Activated CD8-positive, alpha-beta memory T cell treated with anti-CD3 and anti-CD28 coated beads for 48 hours (primary cell): Measurements from ENCODE around the gene SURF4.
"Not testable (repeated sequence)": the region's sequence is repeated elsewhere in the genome, so short reads cannot be mapped to it uniquely, and the experiment has no call there.

Experiments used
- DNase-seq, 3 experiments: peaks; one replicate each; pipeline ENCODE4 v3.0.0-alpha.2; 2020; ENCODE audit warnings: low read depth in 2 of 3, low spot score in 2 of 3

Gene SURF4

GRCh38 chr9:133335924-133336811 lies 39.7 kb downstream of the SURF4 start, which contains the start of gene SURF6:
Gene SURF6 (minus strand): TSS chr9:133336188. CDS start chr9:133336132, 56 bp downstream.
- peak; percentile 88 to 92 (median 91) for DNase-seq

- DNase-seq = not testable (repeated sequence)
Measured at GRCh38 chr9:133334888-133335287, 41.0 kb downstream of the SURF4 start.

DNA sequence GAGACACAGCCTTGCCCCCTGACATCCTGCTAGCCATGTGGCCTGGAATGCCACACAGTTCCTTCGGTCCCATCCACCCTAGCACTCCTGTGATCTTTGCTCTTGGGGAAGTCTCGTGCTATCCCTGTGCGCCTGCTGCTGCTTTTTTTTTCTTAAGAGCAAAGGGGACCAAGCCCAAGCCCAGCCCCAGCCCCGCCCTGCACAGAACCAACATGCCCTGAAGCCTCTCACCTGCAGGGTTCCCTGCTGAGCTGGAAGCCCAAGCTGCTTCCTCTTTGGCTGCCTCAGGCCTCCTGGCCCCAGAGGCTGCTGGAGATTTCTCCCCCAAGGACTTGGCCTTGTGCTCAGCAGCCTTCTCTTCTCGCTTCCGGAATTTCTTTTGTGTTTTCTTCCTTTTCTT lies 41.7 kb downstream of the SURF4 start:
- DNase-seq = no peak

DNA sequence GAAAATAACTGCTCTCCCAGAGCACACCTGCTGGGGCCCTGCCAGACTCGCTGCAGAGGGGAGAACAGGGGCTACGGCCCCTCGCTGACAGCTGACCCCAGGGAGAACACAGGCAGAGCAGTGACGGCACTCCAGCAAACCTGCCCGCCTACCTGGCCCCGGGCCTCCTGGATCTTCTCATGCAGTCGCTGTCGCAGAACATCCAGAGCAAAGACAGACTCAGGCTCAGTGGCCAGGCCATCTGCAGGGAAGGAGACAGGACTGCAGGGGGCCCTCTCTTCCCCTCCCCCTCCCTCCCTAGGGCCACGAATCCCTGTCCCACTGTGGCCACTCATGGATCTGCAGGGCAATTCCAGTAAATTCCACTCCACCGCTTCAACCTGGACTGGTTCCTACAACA lies 42.3 kb downstream of the SURF4 start:
- DNase-seq = no peak

GRCh38 chr9:133333011-133333410 lies 42.8 kb downstream of the SURF4 start:
- DNase-seq = no peak

DNA sequence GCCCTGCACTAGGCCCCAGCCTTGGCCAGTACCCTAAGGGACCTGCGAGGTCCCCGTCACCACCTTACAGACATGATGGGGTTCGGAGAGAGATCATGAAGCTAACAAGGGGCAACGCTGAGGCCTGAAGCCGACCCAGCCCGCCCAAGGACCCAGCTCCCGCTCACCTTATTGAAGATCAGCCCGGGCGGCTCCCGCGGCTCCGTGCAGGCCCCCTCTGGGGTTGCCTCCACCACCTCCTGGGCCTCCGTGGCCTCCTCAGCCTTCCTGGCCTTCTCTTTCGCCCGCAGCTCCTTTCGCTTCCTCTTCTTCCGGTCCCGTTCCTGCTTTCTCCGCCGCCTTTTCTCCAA lies 43.5 kb downstream of the SURF4 start:
- no peak for DNase-seq

- no peak for DNase-seq
Measured at GRCh38 chr9:133331641-133332380, 44.0 kb downstream of the SURF4 start.

DNA sequence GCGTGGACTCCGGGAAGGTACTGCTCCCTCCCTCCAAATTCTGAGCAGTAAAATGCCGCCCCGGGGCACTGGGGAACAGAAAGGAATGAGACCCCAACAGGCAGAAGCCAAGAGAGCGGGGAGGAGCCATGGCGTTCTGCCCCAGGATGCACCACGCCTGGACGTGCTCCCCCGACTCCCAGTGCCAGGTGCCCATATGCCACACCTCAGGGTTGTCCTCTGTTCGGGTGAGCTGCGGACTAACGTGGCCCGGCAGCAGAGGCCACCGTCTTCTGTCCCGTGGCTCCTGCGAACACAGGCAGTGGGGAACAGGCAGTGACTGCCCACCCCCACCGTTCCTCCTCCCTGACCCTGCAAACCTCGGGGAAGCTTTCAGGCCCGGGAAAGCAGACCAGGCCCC lies 44.6 kb downstream of the SURF4 start:
- no peak for DNase-seq

DNA sequence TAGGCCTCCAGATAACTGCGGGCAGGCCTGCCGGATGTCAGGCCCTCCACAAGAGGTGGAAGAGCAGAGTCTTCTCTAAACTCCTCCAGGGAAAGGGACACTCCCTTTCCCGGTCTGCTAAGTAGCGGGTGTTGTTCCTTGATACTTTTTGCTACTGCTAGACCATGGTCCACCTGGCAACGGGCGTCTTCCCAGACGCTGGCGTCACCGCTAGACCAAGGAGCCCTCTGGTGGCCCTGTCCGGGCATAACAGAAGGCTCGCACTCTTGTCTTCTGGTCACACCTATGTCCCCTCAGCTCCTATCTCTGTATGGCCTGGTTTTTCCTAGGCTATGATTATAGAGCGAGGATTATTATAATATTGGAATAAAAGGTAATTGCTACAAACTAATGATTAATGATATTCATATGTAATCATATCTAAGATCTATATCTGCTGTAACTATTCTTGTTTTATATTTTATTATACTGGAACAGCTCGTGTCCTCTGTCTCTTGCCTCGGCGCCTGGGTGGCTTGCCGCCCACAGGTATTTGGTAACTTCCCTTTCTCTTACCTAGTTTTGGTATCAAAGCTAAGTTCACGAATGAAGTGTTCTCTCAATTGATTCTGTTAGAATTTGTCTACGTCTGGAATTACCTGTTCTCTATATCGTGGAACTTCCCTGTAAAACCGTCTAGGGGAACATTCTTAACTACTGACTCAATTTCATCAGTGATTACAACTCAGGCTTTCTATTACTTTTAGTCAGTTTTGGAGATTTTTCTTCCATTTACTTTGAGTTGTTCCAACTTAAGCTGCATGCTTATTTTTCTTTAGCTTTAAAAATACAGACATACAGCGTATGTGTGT lies 46.3 kb downstream of the SURF4 start:
- DNase-seq = not testable (repeated sequence)

GRCh38 chr9:133327834-133328484 lies 47.9 kb downstream of the SURF4 start:
- DNase-seq = no peak

DNA sequence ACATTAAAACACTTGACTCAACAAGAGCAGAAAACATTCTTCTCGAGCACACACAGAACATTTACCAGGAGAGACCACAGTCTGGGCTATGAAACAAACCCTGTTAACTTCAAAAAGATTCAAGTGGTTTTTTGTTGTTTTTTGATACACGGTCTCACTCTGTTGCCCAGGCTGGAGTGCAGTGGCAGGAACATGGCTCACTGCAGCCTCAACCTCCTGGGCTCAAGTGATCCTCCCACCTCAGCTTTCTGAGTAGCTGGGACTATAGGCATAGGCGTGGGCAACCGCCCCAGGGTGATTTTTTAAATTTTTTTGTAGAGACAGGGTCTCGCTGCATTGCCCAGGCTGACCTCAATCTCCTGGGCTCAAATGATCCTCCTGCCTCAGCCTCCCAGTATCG lies 48.8 kb downstream of the SURF4 start:
- DNase-seq = not testable (repeated sequence)

DNA sequence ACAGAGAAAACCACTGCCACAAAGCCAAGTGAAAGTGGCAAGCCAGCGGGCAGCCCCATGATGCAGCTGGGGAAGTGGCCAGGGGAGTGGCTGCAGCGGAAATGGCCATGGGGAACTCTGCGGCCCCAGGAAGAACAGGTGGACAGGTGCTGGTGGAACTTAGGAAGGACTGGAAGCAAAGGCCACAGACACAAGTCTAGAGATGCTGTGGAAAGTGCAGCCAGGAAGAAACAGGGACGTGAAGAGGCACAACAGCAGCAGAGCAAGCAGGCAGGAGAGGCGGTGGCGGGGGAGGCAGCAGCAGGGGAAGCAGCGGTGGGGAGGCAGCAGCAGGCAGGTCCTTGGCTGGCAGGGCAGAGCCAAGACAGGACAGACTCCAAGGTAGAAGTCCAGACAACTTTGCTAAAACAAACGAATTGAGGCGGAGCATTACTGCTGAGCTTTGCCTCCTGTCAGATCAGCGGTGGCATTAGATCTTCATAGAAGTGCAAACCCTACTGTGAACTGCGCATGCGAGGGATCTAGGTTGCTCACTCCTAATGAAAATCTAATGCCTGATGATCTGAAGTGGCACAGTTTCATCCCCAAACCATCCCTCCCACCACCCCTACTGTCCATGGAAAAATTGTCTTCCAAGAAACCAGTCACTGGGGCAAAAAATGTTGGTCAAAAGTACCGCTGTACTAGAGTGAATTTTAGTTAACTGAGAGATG lies 51.7 kb downstream of the SURF4 start:
- no peak for DNase-seq

- no peak for DNase-seq
Measured at GRCh38 chr9:133323211-133323610, 52.6 kb downstream of the SURF4 start.

DNA sequence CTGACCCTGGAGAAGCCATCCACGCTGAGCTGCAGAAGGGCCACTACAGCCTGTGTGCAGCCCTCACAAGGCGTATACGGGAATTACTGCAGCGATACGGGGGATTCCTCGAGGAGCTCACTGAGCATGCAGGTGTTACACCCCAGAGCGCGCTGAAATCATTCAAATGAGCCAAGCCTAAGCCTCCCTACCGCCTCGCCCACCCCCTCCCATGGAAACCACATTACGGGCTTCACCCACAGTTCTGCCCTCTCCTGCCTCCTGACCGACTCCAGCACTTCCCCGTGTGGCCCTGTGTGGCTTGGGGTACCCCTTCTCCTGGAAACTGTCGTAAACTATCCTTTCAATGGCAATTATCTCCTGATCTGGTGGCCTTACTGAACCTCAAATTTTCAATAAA lies 53.2 kb downstream of the SURF4 start:
- DNase-seq = no peak

GRCh38 chr9:133321411-133321935 lies 54.4 kb downstream of the SURF4 start:
- DNase-seq = no peak

- no peak for DNase-seq
Measured at GRCh38 chr9:133320421-133320881, 55.4 kb downstream of the SURF4 start.

- not testable (repeated sequence) for DNase-seq
Measured at GRCh38 chr9:133317551-133317950, 58.3 kb downstream of the SURF4 start.

- no peak for DNase-seq
Measured at GRCh38 chr9:133315997-133316396, 59.9 kb downstream of the SURF4 start.
